Loucy (cell line): ENCODE results near the gene BST1.

Source experiments
- H2AFZ ChIP-seq: fragments of 200-600 bp; sonication (generic); 2 replicates; pipeline ENCODE4 v1.6.0; 2016; ENCODE audit warnings: antibody characterized with exemption, mild to moderate bottlenecking, low read length, moderate library complexity
- H3F3A ChIP-seq: fragments of 200-600 bp; 2 replicates; pipeline ENCODE4 v1.6.0; 2016; ENCODE audit warnings: antibody characterized with exemption, low read depth, mild to moderate bottlenecking
- H3K27me3 ChIP-seq: fragments of 200-600 bp; sonication (generic); 2 replicates; pipeline ENCODE4 v1.6.1; 2014; ENCODE audit warnings: low read length, mild to moderate bottlenecking; ENCODE audit not compliant: insufficient read depth, poor library complexity, severe bottlenecking
- H3K36me3 ChIP-seq: fragments of 200-600 bp; sonication (generic); 2 replicates; pipeline ENCODE4 v1.6.1; 2016; ENCODE audit warnings: low read length; ENCODE audit not compliant: insufficient read depth
- H3K4me1 ChIP-seq: fragments of 200-600 bp; sonication (generic); 2 replicates; pipeline ENCODE4 v1.5.1; 2014; ENCODE audit warnings: low read length, mild to moderate bottlenecking; ENCODE audit not compliant: insufficient read depth, poor library complexity, severe bottlenecking
- H3K4me2 ChIP-seq: fragments of 200-600 bp; sonication (generic); 2 replicates; pipeline ENCODE4 v1.6.0; 2014; ENCODE audit warnings: antibody characterized with exemption, low read length, low read depth, mild to moderate bottlenecking; ENCODE audit not compliant: poor library complexity, severe bottlenecking
- H3K4me3 ChIP-seq: fragments of 200-600 bp; sonication (generic); 2 replicates; pipeline ENCODE4 v1.5.1; 2014; ENCODE audit warnings: low read length, mild to moderate bottlenecking, mixed read lengths; ENCODE audit not compliant: poor library complexity, severe bottlenecking
- H3K79me2 ChIP-seq: fragments of 200-600 bp; sonication (generic); 2 replicates; pipeline ENCODE4 v1.6.1; 2014; ENCODE audit warnings: low read length; ENCODE audit not compliant: insufficient read depth
- H3K9ac ChIP-seq: fragments of 200-600 bp; sonication (generic); 2 replicates; pipeline ENCODE4 v1.6.0; 2014; ENCODE audit warnings: mild to moderate bottlenecking, low read depth, low read length, moderate library complexity; ENCODE audit not compliant: poor library complexity, severe bottlenecking
- H3K9me2 ChIP-seq: fragments of 200-600 bp; sonication (generic); replicated peaks from 2 replicates; pipeline ENCODE4 v1.6.1; 2016; ENCODE audit warnings: low read depth, low read length, mixed read lengths
- H3K9me3 ChIP-seq: fragments of 200-600 bp; sonication (generic); 2 replicates; pipeline ENCODE4 v1.6.1; 2014; ENCODE audit warnings: mild to moderate bottlenecking, antibody characterized with exemption, low read length, low read depth; ENCODE audit not compliant: insufficient read depth
- H4K20me1 ChIP-seq: fragments of 200-600 bp; sonication (generic); 2 replicates; pipeline ENCODE4 v1.6.0; 2014; ENCODE audit warnings: antibody characterized with exemption, low read length, mild to moderate bottlenecking; ENCODE audit not compliant: insufficient read depth, poor library complexity, severe bottlenecking
- EZH2phosphoT487 ChIP-seq: fragments of 200-600 bp; IDR thresholded peaks from 2 replicates; pipeline ENCODE4 v1.6.1; 2018; ENCODE audit warnings: antibody characterized with exemption, mild to moderate bottlenecking, moderate library complexity, borderline replicate concordance
- TF ChIP-seq, protein P1 (sequence below): fragments of 200-600 bp; sonication (generic); conservative IDR thresholded peaks from 2 replicates; pipeline ENCODE4 v1.5.1; 2014; ENCODE audit warnings: mild to moderate bottlenecking, antibody characterized with exemption, low read length

The BST1 gene

DNA sequence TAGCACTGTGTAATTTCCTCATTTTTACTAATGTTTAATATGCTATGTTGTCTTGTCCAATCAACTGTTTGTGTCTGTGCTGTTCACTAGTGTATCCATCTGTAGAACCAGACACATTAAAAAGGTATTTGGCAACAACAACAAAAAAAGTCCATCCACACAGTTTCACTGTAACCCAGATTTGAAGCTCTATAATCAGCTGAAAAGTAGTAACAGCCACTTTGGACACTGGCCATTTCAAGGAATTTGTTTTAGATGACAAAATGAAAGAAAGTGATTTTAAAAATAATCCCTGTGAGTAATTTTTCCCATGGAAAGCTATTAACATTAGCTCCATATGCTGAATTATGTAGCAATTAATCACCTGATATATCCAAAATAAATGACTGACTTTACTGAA lies 45.5 kb upstream of the BST1 start:
- Histone ChIP-seq H2AFZ (no peak overlapping the region), H3K9me3 (no peaks in the 10 kb centered on the region), H3K27me3 (no peaks in the 10 kb centered on the region), H3K79me2 (peaks cover 36% of the 10 kb centered on the region), H3K9me2 (no peaks in the 10 kb centered on the region), H4K20me1 (peaks cover 14% of the 10 kb centered on the region), H3K4me2 (peak overlapping the region; percentile 69), H3K36me3 (no peaks in the 10 kb centered on the region), H3K4me3 (no peak overlapping the region), H3K4me1 (peaks cover 39% of the 10 kb centered on the region), H3F3A (no peaks in the 10 kb centered on the region), H3K9ac (peak overlapping the region; percentile 100)
- no peak for TF ChIP-seq EZH2phosphoT487
- TF ChIP-seq, protein P1, sequence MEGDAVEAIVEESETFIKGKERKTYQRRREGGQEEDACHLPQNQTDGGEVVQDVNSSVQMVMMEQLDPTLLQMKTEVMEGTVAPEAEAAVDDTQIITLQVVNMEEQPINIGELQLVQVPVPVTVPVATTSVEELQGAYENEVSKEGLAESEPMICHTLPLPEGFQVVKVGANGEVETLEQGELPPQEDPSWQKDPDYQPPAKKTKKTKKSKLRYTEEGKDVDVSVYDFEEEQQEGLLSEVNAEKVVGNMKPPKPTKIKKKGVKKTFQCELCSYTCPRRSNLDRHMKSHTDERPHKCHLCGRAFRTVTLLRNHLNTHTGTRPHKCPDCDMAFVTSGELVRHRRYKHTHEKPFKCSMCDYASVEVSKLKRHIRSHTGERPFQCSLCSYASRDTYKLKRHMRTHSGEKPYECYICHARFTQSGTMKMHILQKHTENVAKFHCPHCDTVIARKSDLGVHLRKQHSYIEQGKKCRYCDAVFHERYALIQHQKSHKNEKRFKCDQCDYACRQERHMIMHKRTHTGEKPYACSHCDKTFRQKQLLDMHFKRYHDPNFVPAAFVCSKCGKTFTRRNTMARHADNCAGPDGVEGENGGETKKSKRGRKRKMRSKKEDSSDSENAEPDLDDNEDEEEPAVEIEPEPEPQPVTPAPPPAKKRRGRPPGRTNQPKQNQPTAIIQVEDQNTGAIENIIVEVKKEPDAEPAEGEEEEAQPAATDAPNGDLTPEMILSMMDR: no peak

DNA sequence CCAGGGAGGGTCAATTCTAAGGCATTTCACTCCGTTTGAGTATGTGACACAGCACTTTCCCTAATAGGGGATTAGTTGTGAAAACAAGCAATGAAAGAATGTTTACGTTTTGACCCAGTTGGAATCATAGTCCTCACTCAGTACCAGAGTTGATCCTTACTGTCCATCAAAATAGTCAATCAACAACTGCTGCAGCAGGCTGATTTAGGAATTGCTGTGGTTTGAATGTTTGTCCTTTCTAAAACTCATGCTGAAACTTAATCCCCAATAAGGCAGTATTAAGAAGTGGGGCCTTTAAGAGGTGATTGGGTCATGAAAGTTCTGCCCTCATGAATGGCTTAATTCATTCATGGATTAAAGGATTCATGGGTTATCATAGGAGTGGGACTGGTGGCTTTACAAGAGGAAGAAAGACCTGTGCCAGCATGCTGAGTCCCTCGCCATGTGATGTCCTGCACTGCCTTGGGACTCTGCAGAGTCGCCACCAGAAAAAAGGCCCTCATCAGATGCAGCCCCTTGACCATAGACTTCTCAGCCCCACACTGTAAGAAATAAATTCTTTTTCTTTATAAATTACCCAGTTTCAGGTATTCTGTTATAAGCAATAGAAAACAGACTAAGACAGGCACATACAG lies 44.6 kb upstream of the BST1 start:
- Histone ChIP-seq H3K4me1 (peaks cover 30% of the 10 kb centered on the region), H3K9me2 (no peaks in the 10 kb centered on the region), H4K20me1 (peaks cover 5% of the 10 kb centered on the region), H3K4me3 (no peak overlapping the region), H3K4me2 (no peak overlapping the region), H3K27me3 (no peaks in the 10 kb centered on the region), H3K36me3 (no peaks in the 10 kb centered on the region), H2AFZ (no peak overlapping the region), H3F3A (no peaks in the 10 kb centered on the region), H3K79me2 (peaks cover 27% of the 10 kb centered on the region), H3K9ac (no peak overlapping the region), H3K9me3 (no peaks in the 10 kb centered on the region)
- TF ChIP-seq EZH2phosphoT487: no peak
- TF ChIP-seq, protein P1: no peak

DNA sequence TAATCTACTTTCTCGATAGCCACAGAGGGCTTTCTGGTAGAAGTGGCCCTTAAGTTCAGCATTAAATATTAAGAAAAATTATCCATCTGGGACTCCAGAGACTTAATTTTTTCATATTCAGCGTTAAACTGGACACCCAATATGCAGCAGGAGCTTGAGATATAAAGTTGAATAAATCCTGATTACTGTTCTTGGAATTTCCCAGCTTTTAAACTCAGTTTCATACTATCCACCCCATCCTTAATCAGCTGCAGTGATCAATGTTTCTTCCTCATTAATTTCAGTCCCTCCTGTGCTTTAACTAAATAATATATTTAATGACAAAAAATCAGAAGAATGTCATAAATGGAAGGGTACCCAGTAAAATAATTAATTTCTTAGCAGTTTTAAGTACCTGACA lies 44.1 kb upstream of the BST1 start:
- no peaks in the 10 kb centered on the region for H3K27me3 ChIP-seq
- H3K79me2 ChIP-seq: peaks cover 22% of the 10 kb centered on the region
- no peak overlapping the region for H3K9ac ChIP-seq
- no peaks in the 10 kb centered on the region for H3K9me3 ChIP-seq
- H3K4me2 ChIP-seq: no peak overlapping the region
- no peaks in the 10 kb centered on the region for H3K9me2 ChIP-seq
- H3K4me1 ChIP-seq: peaks cover 25% of the 10 kb centered on the region
- H3K36me3 ChIP-seq: no peaks in the 10 kb centered on the region
- H3F3A ChIP-seq: no peaks in the 10 kb centered on the region
- TF ChIP-seq, protein P1: no peak
- TF ChIP-seq EZH2phosphoT487: no peak
- H2AFZ ChIP-seq: no peak overlapping the region
- peaks cover under 1% of the 10 kb centered on the region for H4K20me1 ChIP-seq
- no peak overlapping the region for H3K4me3 ChIP-seq
